Superior temporal gyrus (tissue), 1 donor: Measurements from ENCODE around the gene GABPB2.

Experiments used
- DNase-seq: peaks from one replicate; pipeline ENCODE4 v3.0.0-alpha.2; 2016; ENCODE audit errors: extremely low spot score

The GABPB2 gene

DNA sequence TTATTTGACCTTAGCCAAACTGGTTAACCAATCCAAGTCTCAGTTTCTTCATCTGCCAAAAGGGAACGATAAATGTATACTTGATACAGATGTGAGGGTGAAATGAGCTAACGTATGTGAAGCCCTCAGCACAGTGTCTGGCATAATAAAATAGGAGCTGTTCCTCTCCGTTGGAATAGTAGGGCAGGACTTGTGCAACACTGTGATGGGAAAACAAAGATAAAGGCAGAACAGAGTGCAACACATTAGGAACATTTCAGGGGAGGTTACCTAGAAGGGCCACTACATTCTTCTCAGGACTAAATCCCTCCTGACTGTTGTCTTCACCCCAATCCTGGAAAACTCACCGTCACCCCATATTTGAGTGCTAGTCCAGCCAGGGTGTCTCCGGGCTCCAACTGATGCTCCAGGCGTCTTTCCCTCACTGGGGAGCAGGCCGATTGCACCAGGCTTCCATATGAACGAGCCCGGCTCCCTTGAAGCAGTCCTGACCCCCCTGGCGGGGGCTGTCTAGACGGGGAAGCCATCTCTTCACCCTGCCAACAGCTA is 94.2 kb downstream of the GABPB2 start:
- DNase-seq = no peak

DNA sequence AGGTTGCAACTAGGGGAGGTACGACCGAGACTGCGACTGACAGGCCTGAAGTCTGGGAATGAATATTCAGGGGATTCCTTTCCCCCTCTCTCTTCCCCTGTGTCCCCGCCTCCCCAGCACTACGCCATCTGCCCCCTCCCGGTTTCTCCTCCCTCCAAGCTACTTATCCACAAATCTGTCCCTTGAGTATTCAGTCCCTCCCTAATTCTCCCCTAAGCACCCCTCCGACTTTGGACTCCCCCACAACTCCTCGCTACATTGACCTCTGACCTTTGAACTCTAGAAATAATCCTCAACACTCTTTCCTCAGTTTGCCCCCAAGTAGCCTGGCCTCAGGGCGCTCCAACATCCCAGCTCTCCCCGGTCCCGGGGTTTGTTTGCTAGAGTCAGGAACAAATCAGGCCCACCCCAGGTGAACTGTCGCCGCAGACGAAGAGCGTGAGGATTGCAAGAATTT is 94.7 kb downstream of the GABPB2 start:
- peak; percentile 63 for DNase-seq

DNA sequence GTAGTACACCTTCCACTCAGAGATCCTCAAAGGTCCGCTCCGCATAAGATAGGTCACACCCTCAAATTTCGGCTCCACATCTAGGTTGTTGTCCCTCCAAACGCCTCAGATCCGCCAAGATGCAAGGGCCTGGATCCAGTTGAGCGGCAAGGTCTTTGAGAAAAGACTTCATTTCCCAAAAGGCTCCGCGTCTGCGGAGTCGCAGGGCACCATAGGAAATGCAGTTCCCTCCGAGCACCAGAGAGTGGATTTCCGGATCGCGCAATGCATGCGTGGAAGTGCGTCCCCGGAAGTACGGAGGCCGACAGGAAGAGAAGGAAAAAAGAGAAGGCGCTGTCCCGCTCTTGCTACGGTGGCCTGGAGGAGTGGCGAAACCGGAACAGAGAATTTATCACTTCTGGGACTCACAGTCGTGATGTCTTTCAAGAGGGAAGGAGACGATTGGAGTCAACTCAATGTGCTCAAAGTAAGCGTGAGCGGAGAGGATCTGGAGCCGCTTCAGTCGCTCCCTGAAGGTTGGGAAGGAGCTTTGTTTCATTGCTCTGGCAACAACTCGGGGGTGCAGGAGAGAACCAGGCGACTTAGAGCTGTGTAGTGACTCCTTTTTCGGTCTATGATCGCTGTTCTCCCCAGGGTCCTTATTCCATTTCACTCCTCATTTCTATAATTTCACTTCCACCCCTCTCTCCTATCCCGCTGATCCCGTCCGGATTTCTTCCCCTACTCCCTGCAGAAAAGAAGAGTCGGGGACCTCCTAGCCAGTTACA is 95.4 kb downstream of the GABPB2 start, which contains the start of the genes LYSMD1 and SCNM1:
Gene LYSMD1, minus strand, starts transcription at position 165 of the 767 bp plus-strand sequence. CDS start 644 bp downstream, outside the sequence.
Gene SCNM1, plus strand, starts transcription at position 407 of the 767 bp plus-strand sequence. Its CDS starts 9 bp downstream, at position 416.
- peak; percentile 100 for DNase-seq

DNA sequence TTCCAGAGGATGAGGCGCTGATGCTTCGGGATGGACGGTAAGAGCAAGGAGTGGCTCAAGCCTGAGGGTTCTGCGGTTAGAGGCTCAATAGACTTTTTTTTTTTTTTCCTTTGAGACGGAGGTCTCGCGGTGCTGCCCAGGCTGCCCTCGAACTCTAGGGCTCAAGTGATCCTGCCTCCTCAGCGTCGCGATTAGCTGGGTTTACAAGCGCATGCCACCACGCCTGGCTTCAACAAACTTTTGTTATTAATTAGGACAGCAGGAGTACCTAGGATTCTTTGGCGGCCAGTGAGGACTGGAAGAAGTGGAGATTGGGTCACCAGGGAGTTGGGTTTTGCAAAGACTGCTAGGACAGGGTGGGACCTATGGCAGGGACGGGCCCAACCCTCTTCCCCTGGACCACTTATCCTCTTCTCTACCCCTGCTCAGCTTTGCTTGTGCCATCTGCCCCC is 96.0 kb downstream of the GABPB2 start:
- DNase-seq = no peak

DNA sequence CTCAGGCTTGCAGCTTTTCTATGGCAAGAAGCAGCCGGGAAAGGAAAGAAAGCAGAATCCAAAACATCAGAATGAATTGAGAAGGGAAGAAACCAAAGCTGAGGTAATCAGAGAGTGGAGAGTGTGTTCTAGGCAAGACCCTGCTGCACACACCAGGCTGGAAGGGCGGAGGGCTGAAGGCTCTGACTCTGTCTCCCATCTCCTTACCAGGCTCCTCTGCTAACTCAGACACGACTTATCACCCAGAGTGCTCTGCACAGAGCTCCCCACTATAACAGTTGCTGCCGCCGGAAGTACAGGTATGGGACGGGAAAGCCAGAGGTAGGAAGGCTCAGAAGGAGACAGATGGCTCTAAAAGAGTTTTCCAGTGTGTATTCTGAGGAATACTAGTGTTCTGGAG is 96.6 kb downstream of the GABPB2 start:
- DNase-seq = no peak

DNA sequence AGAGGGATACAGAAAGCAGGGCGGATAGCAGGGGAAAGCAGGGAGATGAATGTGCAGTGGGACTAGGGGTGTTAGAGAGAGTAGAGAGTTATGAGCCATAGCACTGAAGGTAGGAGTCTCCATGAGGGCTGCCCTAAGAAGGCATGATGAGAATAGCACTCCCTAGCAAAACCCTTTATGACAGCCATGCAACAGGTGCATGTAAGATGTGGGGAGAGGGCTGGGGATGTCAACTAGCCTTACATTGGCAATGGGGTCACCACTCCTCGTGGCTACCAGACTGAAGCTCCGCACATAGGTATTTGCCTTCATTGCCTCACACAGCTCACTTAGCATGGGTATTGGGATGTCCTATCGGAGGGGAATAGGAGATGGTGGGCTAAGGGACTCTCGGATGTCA is 100.6 kb downstream of the GABPB2 start:
- no peak for DNase-seq
